Endothelial cell of umbilical vein (primary cell): ENCODE data around the gene ZBTB32. TPM values are rescaled to one million over a fixed set of nuclear protein-coding genes. Genes with fewer than 3 reads are reported as not detected.
"Not testable (repeated sequence)": the region's sequence is repeated elsewhere in the genome, so short reads cannot be mapped to it uniquely, and the experiment has no call there.

Source experiments
- BruUV-seq: library from RNA; stranded (reverse); fragments of 400-500 nt; replicated peaks from 2 replicates; lab custom pipeline; 2021; lab: Mats Ljungman, UMichigan
- CTCF ChIA-PET: fragments of 300-600, 350-600 bp; sonication (Branson Sonifier 250); formaldehyde crosslinking; loops from one replicate; lab custom pipeline; 2021; ENCODE audit warnings: antibody characterized with exemption, inconsistent platforms; lab: Charles Lee
- POLR2A ChIA-PET: fragments of 300-600, 350-600 bp; sonication (Branson Sonifier 250); formaldehyde crosslinking; loops from one replicate; lab custom pipeline; 2021; ENCODE audit warnings: antibody characterized with exemption, inconsistent platforms; lab: Charles Lee
- DNase-seq: peaks from one replicate; pipeline ENCODE4 v3.0.0-alpha.2; 2011; ENCODE audit warnings: low read depth, low spot score
- FAIRE-seq: peaks from 2 replicates; lab custom pipeline; 2011; peaks lifted over from hg19 to GRCh38; lab: Jason Lieb, UNC
- H2AFZ ChIP-seq: 2 replicates; pipeline ENCODE4 v1.6.0; 2012; ENCODE audit warnings: low read depth, low read length, control low read depth, inconsistent platforms
- H3K27ac ChIP-seq: 2 replicates; pipeline ENCODE4 v1.5.1; 2011; ENCODE audit warnings: low read depth, mild to moderate bottlenecking, control low read depth, low read length, moderate library complexity; ENCODE audit not compliant: insufficient read depth
- H3K27me3 ChIP-seq, 2 experiments: 2 replicates each; pipeline versions ENCODE4 v1.6.0 to v1.6.1; 2011; ENCODE audit warnings: low read length in 2 of 2, mixed read lengths in 1 of 2; ENCODE audit not compliant: control insufficient read depth in 2 of 2, insufficient read depth in 2 of 2
- H3K36me3 ChIP-seq, 2 experiments: 2 replicates in 1 of 2; 3 replicates in 1 of 2; pipeline ENCODE4 v1.5.1; 2011; ENCODE audit warnings: low read length in 2 of 2, mild to moderate bottlenecking in 1 of 2, moderate library complexity in 1 of 2; ENCODE audit not compliant: control insufficient read depth in 2 of 2, insufficient read depth in 2 of 2; ENCODE audit errors: extremely low read depth in 1 of 2
- H3K4me1 ChIP-seq: 3 replicates; pipeline ENCODE4 v1.5.1; 2011; ENCODE audit warnings: mild to moderate bottlenecking, low read length; ENCODE audit not compliant: control insufficient read depth, insufficient read depth; ENCODE audit errors: extremely low read depth
- H3K4me2 ChIP-seq: 2 replicates; pipeline ENCODE4 v1.6.1; 2011; ENCODE audit warnings: low read length, control low read depth, mixed read lengths; ENCODE audit not compliant: insufficient read depth
- H3K4me3 ChIP-seq, 3 experiments: fragments of 200-600 bp in 1 of 3; sonication (generic), shearing (Covaris generic) in 1 of 3; replicated peaks in 1 of 3; 2 replicates each; pipeline ENCODE4 v1.5.1; 2011 to 2016; ENCODE audit warnings: control low read depth in 3 of 3, low read length in 3 of 3, mild to moderate bottlenecking in 2 of 3, inconsistent platforms in 1 of 3, low read depth in 1 of 3, moderate library complexity in 1 of 3; ENCODE audit not compliant: insufficient read depth in 1 of 3
- H3K79me2 ChIP-seq: 2 replicates; pipeline ENCODE4 v1.6.0; 2012; ENCODE audit warnings: low read length, inconsistent platforms; ENCODE audit not compliant: control insufficient read depth, insufficient read depth
- H3K9ac ChIP-seq: replicated peaks from 2 replicates; pipeline ENCODE3; 2011; ENCODE audit warnings: low read length, control low read depth; ENCODE audit not compliant: insufficient read depth; ENCODE audit errors: extremely low read depth
- H3K9me1 ChIP-seq: replicated peaks from 3 replicates; pipeline ENCODE4 v1.6.0; 2011; ENCODE audit warnings: mild to moderate bottlenecking, low read length; ENCODE audit not compliant: control insufficient read depth, insufficient read depth; ENCODE audit errors: extremely low read depth
- H3K9me3 ChIP-seq: replicated peaks from 2 replicates; pipeline ENCODE4 v1.5.1; 2012; ENCODE audit warnings: low read length, inconsistent platforms; ENCODE audit not compliant: control insufficient read depth, insufficient read depth
- H4K20me1 ChIP-seq: replicated peaks from 2 replicates; pipeline ENCODE3; 2011; ENCODE audit warnings: mild to moderate bottlenecking, low read length; ENCODE audit not compliant: control insufficient read depth, insufficient read depth; ENCODE audit errors: extremely low read depth
- CTCF ChIP-seq, 2 donors: IDR thresholded peaks; 1 replicate in 1 of 2; 2 replicates in 1 of 2; pipeline ENCODE4 v1.5.1; 2011; ENCODE audit warnings: low read length in 2 of 2, mild to moderate bottlenecking in 2 of 2, moderate library complexity in 2 of 2, control low read depth in 1 of 2, inconsistent platforms in 1 of 2, low read depth in 1 of 2; ENCODE audit not compliant: insufficient read depth in 1 of 2; ENCODE audit errors: extremely low read depth in 1 of 2
- EZH2 ChIP-seq: IDR thresholded peaks from 2 replicates; pipeline ENCODE4 v1.6.1; 2012; ENCODE audit warnings: borderline replicate concordance, low read depth, mild to moderate bottlenecking, moderate library complexity, low read length, inconsistent platforms; ENCODE audit not compliant: severe bottlenecking
- MYC ChIP-seq: IDR thresholded peaks from one replicate; pipeline ENCODE4 v1.6.1; 2011; ENCODE audit warnings: mild to moderate bottlenecking, low read depth, low read length
- POLR2AphosphoS5 ChIP-seq: IDR thresholded peaks from 2 replicates; pipeline ENCODE4 v1.6.1; 2012; ENCODE audit warnings: low read depth, mild to moderate bottlenecking, control low read depth, low read length, moderate library complexity; ENCODE audit not compliant: insufficient read depth
- dilution Hi-C: fragments of 300-500 bp; cut with MboI; formaldehyde crosslinking; loops from one replicate; pipeline ENCODE4 v1.15.0; 2019; ENCODE audit warnings: low sequenced_read_pairs; ENCODE audit not compliant: extremely low pct_ligation_motif_present
- intact Hi-C: fragments of 100-400 bp; cut with micrococcal nuclease; formaldehyde crosslinking; loops from one replicate; pipeline ENCODE4 v1.10.0; 2022
- polyA plus RNA-seq, 4 experiments: library from polyadenylated mRNA; depleted of rRNA in 3 of 4; stranded (reverse) in 3 of 4; unstranded in 1 of 4; fragments of >200 nt; gene quantifications; 2 replicates each; pipeline versions ENCODE4 v1.2.1 to v1.2.3, GENCODE V29; 2011 to 2012; ENCODE audit warnings: missing spikeins in 1 of 4
- total RNA-seq: library from RNA; stranded (reverse); gene quantifications from 2 replicates; pipeline ENCODE4 v1.2.3, GENCODE V29; 2021

ZBTB32 gene
- total and polyA plus RNA-seq, 2 donors (not counting 3 experiments of a cell fraction or from before 2014, with no cell fraction given), result not detected

DNA sequence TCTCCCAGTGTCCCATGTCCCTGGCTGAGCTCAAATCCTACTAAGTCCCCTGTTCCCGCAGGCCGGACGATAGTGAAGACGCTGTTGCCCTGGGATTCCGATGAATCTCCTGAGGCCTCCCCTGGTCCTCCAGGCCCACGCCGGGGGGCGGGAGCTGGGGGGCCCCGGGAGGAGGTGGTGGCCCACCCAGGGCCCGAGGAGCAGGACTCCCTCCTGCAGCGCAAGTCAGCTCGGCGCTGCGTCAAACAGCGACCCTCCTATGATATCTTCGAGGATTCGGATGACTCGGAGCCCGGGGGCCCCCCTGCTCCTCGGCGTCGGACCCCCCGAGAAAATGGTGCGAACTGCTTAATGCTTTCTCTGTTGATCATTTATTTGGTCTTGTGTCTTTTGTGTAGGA is 19.3 kb downstream of the ZBTB32 start:
- CTCF ChIA-PET, result no interaction called here

GRCh38 chr19:35724132-35724531 is 19.8 kb downstream of the ZBTB32 start:
- FAIRE-seq, H4K20me1 ChIP-seq, CTCF ChIA-PET, H3K4me1 ChIP-seq, DNase-seq, dilution Hi-C loops, intact Hi-C loops, H2AFZ ChIP-seq, H3K9me1 ChIP-seq, H3K4me3 ChIP-seq, H3K4me2 ChIP-seq, H3K9me3 ChIP-seq, H3K9ac ChIP-seq, H3K27ac ChIP-seq, H3K27me3 ChIP-seq, BruUV-seq, POLR2A ChIA-PET: not testable (repeated sequence)
- H3K36me3 ChIP-seq, result peaks cover 26 to 73% of the 10 kb centered on the region in 2 experiments
- H3K79me2 ChIP-seq, result peaks cover 19% of the 10 kb centered on the region

More for the DNA sequence above, 19.3 kb downstream of the ZBTB32 start:
- POLR2A ChIA-PET, result no interaction called here
- TF ChIP-seq EZH2, result no peak
- TF ChIP-seq POLR2AphosphoS5, result no peak
- TF ChIP-seq CTCF (IDR thresholded peaks at IDR 0.05; ENCODE audit: extremely low read depth in 1 of 2, insufficient read depth in 1 of 2, low read depth in 1 of 2, low read length in 2 of 2), result no peak
- no peak for TF ChIP-seq MYC
- Histone ChIP-seq H3K4me3 (no peak overlapping the region), H3K27me3 (no peaks in the 10 kb centered on the region), H3K36me3 (peaks cover 26 to 69% of the 10 kb centered on the region in 2 experiments), H3K9me3 (no peaks in the 10 kb centered on the region), H4K20me1 (no peaks in the 10 kb centered on the region), H3K4me2 (no peak overlapping the region), H3K27ac (no peak overlapping the region), H3K9ac (no peak overlapping the region), H3K9me1 (no peaks in the 10 kb centered on the region), H3K79me2 (peaks cover 24% of the 10 kb centered on the region), H2AFZ (no peak overlapping the region), H3K4me1 (peaks cover 6% of the 10 kb centered on the region)
- intact Hi-C loops (no loop called here), dilution Hi-C loops (no loop called here)
- no peak for FAIRE-seq
- BruUV-seq, result no TSS peak
- DNase-seq, result no peak
